ENCODE results near the gene FOXP1. TPM values are rescaled to one million over a fixed set of nuclear protein-coding genes. Genes with fewer than 3 reads are reported as not detected.
A peak's percentile ranks its signal among the peaks of the same experiment; 100 is the strongest.

The FOXP1 gene
- total RNA-seq, 1 experiment from 2014 or later, result 75.3 TPM

DNA sequence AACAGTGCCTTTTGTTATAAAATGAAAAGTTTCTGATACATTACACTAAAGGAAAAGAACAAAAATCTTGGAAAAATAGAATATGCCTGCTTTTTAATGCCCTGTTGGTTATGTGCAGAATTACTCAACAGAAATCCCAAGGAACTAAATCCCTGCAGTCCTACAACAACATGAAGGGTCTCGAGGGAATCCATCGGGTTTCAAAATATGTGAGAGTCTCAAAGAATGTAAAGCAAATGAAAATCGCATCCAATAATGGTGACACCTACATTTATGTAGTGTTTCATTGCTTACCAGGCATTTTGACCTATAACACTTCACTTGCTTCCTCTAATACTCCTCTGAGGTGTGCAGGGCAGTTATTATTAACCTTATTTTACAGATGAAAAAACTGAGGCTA, 411.3 kb downstream of the FOXP1 start:
- no peaks in the 10 kb centered on the region for H4K20me1 ChIP-seq (ENCODE audit: control insufficient read depth, insufficient read depth, insufficient read length)
- Mint-ChIP-seq H3K36me3 (ENCODE audit: insufficient read depth in 1 of 3, low read depth in 3 of 3) (peaks cover 0 to under 1% (median 0%) of the 10 kb centered on the region in 3 experiments; a peak in 3 of 7 replicates), H3K9me3 (no peaks in the 10 kb centered on the region), H3K27ac (peak overlapping the region in 2 of 3 experiments; percentile 4 to 82; a peak in 1 of 7 replicates), H3K27me3 (ENCODE audit: low read depth) (no peaks in the 10 kb centered on the region), H3K4me3 (no peak overlapping the region), H3K4me1 (peaks cover 25 to 40% of the 10 kb centered on the region in 2 experiments)
- no peak overlapping the region for H3K23ac ChIP-seq (ENCODE audit: insufficient read length, low read depth, low read length)
- H2AFZ ChIP-seq (ENCODE audit: low read length), result no peak overlapping the region
- H3K4me2 ChIP-seq (ENCODE audit: insufficient read depth, insufficient read length, low read length), result no peak overlapping the region
- no peak overlapping the region for H3K18ac ChIP-seq (ENCODE audit: insufficient read length, low read depth, low read length)
- no peak overlapping the region for H2BK120ac ChIP-seq (ENCODE audit: low read depth, low read length, poor library complexity, severe bottlenecking)
- no peaks in the 10 kb centered on the region for H3K79me1 ChIP-seq (ENCODE audit: insufficient read depth, low read depth, low read length, poor library complexity, severe bottlenecking)
- H3K9ac ChIP-seq (ENCODE audit: extremely low read depth, insufficient read length, low read length), result no peak overlapping the region
- WGBS (ENCODE audit: extremely low coverage, insufficient read length, low lambda C conversion rate), result no CpG with 5 or more reads among the region's 3 CpGs
- no peak overlapping the region for H2BK15ac ChIP-seq (ENCODE audit: low read depth, low read length)
- H2BK12ac ChIP-seq (ENCODE audit: insufficient read length, low read depth, low read length), result no peak overlapping the region
- H3T11ph ChIP-seq (ENCODE audit: low read length), result no peak overlapping the region
- no peak overlapping the region for H2AK5ac ChIP-seq (ENCODE audit: insufficient read length, low read length)
- no peak for TF ChIP-seq CTCF (conservative IDR thresholded peaks at IDR 0.05)
- no peaks in the 10 kb centered on the region for H3K4me1 ChIP-seq (ENCODE audit: insufficient read depth, low read length)
- H3K14ac ChIP-seq (ENCODE audit: insufficient read depth, low read length), result no peak overlapping the region
- H4K8ac ChIP-seq (replicated peaks; ENCODE audit: insufficient read length, low read depth, low read length), result no peak overlapping the region
- no peak overlapping the region for H4K91ac ChIP-seq (ENCODE audit: insufficient read length, low read depth, low read length)
- H3K27ac ChIP-seq (ENCODE audit: insufficient read length, low read depth, low read length), result no peak overlapping the region
- H2BK5ac ChIP-seq (ENCODE audit: insufficient read length, low read length), result no peak overlapping the region
- no peaks in the 10 kb centered on the region for H3K9me3 ChIP-seq (ENCODE audit: control insufficient read depth, low read depth, low read length)
- H3K27me3 ChIP-seq (ENCODE audit: insufficient read depth, low read length), result no peaks in the 10 kb centered on the region
- H4K5ac ChIP-seq (ENCODE audit: insufficient read length, low read depth, low read length), result no peak overlapping the region
- H3K56ac ChIP-seq (ENCODE audit: insufficient read length, low read depth, low read length), result no peak overlapping the region
- no peaks in the 10 kb centered on the region for H3K23me2 ChIP-seq (ENCODE audit: insufficient read length, low read depth, low read length, poor library complexity, severe bottlenecking)
- no peak overlapping the region for H2BK20ac ChIP-seq (ENCODE audit: low read depth, low read length, poor library complexity, severe bottlenecking)
- no peaks in the 10 kb centered on the region for H3K79me2 ChIP-seq (ENCODE audit: insufficient read depth, low read length)
- DNase-seq, result no peak
- no peak overlapping the region for H3K4ac ChIP-seq (ENCODE audit: low read depth, low read length)

Data from H9 (cell line).